Activated T-cell treated with anti-CD3 and anti-CD28 coated beads for 1 hour (primary cell): Measurements from ENCODE around the gene PA2G4.
"Not testable (repeated sequence)": the region's sequence is repeated elsewhere in the genome, so short reads cannot be mapped to it uniquely, and the experiment has no call there.

Source experiments
- DNase-seq: peaks from one replicate; pipeline ENCODE4 v3.0.0-alpha.2; 2020; ENCODE audit warnings: low read depth

Gene PA2G4

GRCh38 chr12:56104109-56104814, at the start of gene PA2G4:
TSS of gene PA2G4 (plus strand) at chr12:56104559. CDS start at chr12:56104738, 179 bp downstream.
- peak; percentile 93 for DNase-seq

- DNase-seq: not testable (repeated sequence)
Measured at GRCh38 chr12:56059964-56060363, 44.4 kb upstream of the PA2G4 start.

- DNase-seq: no peak
Measured at GRCh38 chr12:56061982-56062381, 42.4 kb upstream of the PA2G4 start.

GRCh38 chr12:56062996-56063395, 41.4 kb upstream of the PA2G4 start:
- no peak for DNase-seq

GRCh38 chr12:56071648-56072047, 32.7 kb upstream of the PA2G4 start:
- no peak for DNase-seq

GRCh38 chr12:56074396-56074795, 30.0 kb upstream of the PA2G4 start:
- DNase-seq: no peak

- not testable (repeated sequence) for DNase-seq
Measured at GRCh38 chr12:56077966-56078365, 26.4 kb upstream of the PA2G4 start.

- no peak for DNase-seq
Measured at GRCh38 chr12:56078427-56078826, 25.9 kb upstream of the PA2G4 start.

- peak; percentile 34 for DNase-seq
Measured at GRCh38 chr12:56078931-56079722, 25.2 kb upstream of the PA2G4 start.

- DNase-seq: peak; percentile 53
Measured at GRCh38 chr12:56079723-56080555, 24.4 kb upstream of the PA2G4 start, which contains the start of gene ERBB3. TSS of gene ERBB3 (plus strand) at chr12:56080165. CDS start at chr12:56080301, 136 bp downstream.

- DNase-seq: no peak
Measured at GRCh38 chr12:56080556-56081138, 23.7 kb upstream of the PA2G4 start.

- no peak for DNase-seq
Measured at GRCh38 chr12:56081393-56082347, 22.7 kb upstream of the PA2G4 start.

- no peak for DNase-seq
Measured at GRCh38 chr12:56082382-56082781, 22.0 kb upstream of the PA2G4 start.

GRCh38 chr12:56082967-56083366, 21.4 kb upstream of the PA2G4 start:
- no peak for DNase-seq

- no peak for DNase-seq
Measured at GRCh38 chr12:56084958-56085543, 19.3 kb upstream of the PA2G4 start.

- no peak for DNase-seq
Measured at GRCh38 chr12:56086096-56086495, 18.3 kb upstream of the PA2G4 start.

GRCh38 chr12:56086608-56087007, 17.8 kb upstream of the PA2G4 start:
- no peak for DNase-seq

- no peak for DNase-seq
Measured at GRCh38 chr12:56087220-56087619, 17.1 kb upstream of the PA2G4 start.

GRCh38 chr12:56097738-56098137, 6.6 kb upstream of the PA2G4 start:
- DNase-seq: no peak

GRCh38 chr12:56098592-56098991, 5.8 kb upstream of the PA2G4 start:
- no peak for DNase-seq
